ENCODE measurements around the gene FAM170B. TPM values are rescaled to one million over a fixed set of nuclear protein-coding genes. Genes with fewer than 3 reads are reported as not detected.
A peak's percentile ranks its signal among the peaks of the same experiment; 100 is the strongest.

Gene FAM170B
- total RNA-seq, 1 experiment from 2014 or later = not detected

DNA sequence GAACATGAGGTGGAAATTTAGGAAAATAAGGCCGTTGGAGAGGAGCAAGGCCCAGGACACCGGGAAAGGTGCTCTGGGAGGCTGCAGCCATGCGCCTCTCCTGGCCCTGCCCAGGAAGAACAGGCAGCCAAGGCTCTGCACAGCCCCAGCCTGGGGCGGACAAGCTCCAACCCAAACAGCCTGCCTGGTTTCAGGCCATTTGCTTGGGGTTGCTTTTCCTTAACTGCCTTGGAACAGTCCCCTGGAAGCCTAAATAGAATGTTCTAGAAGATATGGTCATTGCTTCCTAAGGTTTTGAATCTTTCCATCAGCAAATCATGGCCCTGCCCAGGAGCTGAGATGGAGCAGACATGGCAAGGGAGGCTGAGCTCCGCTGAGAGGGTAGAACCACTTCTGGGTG lies 29.5 kb downstream of the FAM170B start:
- intact Hi-C loops (cut with micrococcal nuclease; ENCODE audit: unreplicated experiment) = no loop called here
- Histone ChIP-seq H3K27ac (no peak overlapping the region), H3K27me3 (ENCODE audit: insufficient read depth, low read depth) (peaks cover 45% of the 10 kb centered on the region), H3K4me2 (no peak overlapping the region), H3K9me2 (ENCODE audit: insufficient read depth) (no peaks in the 10 kb centered on the region), H3K9me3 (ENCODE audit: insufficient read depth, low read depth) (no peaks in the 10 kb centered on the region), H4K20me1 (ENCODE audit: insufficient read depth) (no peaks in the 10 kb centered on the region), H3K4me3 (no peak overlapping the region), H3K79me2 (ENCODE audit: low read depth) (no peaks in the 10 kb centered on the region), H3K36me3 (ENCODE audit: low read depth) (no peaks in the 10 kb centered on the region), H3K4me1 (replicated peaks; ENCODE audit: insufficient read depth) (no peaks in the 10 kb centered on the region), H3F3A (ENCODE audit: insufficient read depth, low read depth) (no peaks in the 10 kb centered on the region), H2AFZ (no peak overlapping the region)
- POLR2A ChIA-PET (ENCODE audit: unreplicated experiment) = no interaction called here
- TF ChIP-seq, protein P1, sequence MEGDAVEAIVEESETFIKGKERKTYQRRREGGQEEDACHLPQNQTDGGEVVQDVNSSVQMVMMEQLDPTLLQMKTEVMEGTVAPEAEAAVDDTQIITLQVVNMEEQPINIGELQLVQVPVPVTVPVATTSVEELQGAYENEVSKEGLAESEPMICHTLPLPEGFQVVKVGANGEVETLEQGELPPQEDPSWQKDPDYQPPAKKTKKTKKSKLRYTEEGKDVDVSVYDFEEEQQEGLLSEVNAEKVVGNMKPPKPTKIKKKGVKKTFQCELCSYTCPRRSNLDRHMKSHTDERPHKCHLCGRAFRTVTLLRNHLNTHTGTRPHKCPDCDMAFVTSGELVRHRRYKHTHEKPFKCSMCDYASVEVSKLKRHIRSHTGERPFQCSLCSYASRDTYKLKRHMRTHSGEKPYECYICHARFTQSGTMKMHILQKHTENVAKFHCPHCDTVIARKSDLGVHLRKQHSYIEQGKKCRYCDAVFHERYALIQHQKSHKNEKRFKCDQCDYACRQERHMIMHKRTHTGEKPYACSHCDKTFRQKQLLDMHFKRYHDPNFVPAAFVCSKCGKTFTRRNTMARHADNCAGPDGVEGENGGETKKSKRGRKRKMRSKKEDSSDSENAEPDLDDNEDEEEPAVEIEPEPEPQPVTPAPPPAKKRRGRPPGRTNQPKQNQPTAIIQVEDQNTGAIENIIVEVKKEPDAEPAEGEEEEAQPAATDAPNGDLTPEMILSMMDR (conservative IDR thresholded peaks at IDR 0.05) = no peak
- no peak for TF ChIP-seq EZH2 (IDR thresholded peaks at IDR 0.05; ENCODE audit: low read depth)
- BruUV-seq (replicated peaks) = no TSS peak
- CTCF ChIA-PET = no interaction called here
- no peak for DNase-seq

DNA sequence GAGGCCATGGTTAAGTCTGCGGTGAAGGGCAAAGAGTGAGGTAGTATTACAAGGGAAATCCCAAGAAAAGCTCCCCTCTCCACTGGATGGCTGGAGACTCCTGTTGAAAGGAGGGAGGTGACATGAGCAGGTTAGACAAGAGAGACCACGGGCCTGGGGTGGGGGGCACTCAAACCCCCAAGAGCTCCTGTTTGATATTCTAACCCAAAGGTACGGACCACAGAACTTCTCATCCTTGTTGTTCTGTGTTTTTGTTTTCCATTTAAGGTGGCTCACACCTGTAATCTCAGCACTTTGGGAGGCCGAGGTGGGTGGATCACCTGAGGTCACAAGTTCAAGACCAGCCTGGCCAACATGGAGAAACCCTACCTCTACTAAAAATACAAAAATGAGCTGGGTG lies 30.1 kb downstream of the FAM170B start:
- ChIA-PET POLR2A (ENCODE audit: unreplicated experiment) (no interaction called here), CTCF (no interaction called here)
- no peaks in the 10 kb centered on the region for H4K20me1 ChIP-seq (ENCODE audit: insufficient read depth)
- DNase-seq = no peak
- TF ChIP-seq, protein P1 (conservative IDR thresholded peaks at IDR 0.05) = no peak
- TF ChIP-seq EZH2 (IDR thresholded peaks at IDR 0.05; ENCODE audit: low read depth) = no peak
- H3F3A ChIP-seq (ENCODE audit: insufficient read depth, low read depth) = no peaks in the 10 kb centered on the region
- no peak overlapping the region for H3K4me2 ChIP-seq
- no TSS peak for BruUV-seq (replicated peaks)
- no peaks in the 10 kb centered on the region for H3K4me1 ChIP-seq (replicated peaks; ENCODE audit: insufficient read depth)
- H3K4me3 ChIP-seq = no peak overlapping the region
- H3K79me2 ChIP-seq (ENCODE audit: low read depth) = no peaks in the 10 kb centered on the region
- intact Hi-C loops (cut with micrococcal nuclease; ENCODE audit: unreplicated experiment) = no loop called here
- H3K27me3 ChIP-seq (ENCODE audit: insufficient read depth, low read depth) = peaks cover 45% of the 10 kb centered on the region
- H3K36me3 ChIP-seq (ENCODE audit: low read depth) = no peaks in the 10 kb centered on the region
- H2AFZ ChIP-seq = no peak overlapping the region
- no peaks in the 10 kb centered on the region for H3K9me2 ChIP-seq (ENCODE audit: insufficient read depth)
- H3K27ac ChIP-seq = no peak overlapping the region
- no peaks in the 10 kb centered on the region for H3K9me3 ChIP-seq (ENCODE audit: insufficient read depth, low read depth)

DNA sequence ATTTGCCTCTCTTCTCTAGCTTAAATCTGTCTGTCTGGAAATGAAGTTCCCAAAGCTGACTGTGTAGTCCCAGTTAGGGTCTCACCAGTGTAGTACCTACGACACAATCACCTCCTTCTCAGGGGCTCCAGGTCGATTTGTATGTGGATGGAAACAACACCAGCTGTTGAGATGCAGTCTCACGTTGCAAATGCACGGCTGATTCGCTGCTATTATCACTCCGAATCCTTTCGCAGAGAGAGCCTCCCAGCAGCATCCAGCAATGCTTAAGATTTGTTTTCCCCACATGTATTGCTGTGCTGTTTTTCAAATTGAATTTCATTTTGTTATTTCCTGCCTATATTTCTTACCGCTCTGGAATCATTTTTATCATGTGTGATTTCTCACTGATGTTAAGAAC lies 34.8 kb downstream of the FAM170B start:
- H4K20me1 ChIP-seq (ENCODE audit: insufficient read depth) = no peaks in the 10 kb centered on the region
- POLR2A ChIA-PET (ENCODE audit: unreplicated experiment) = no interaction called here
- TF ChIP-seq EZH2 (IDR thresholded peaks at IDR 0.05; ENCODE audit: low read depth) = no peak
- TF ChIP-seq, protein P1 (conservative IDR thresholded peaks at IDR 0.05) = no peak
- no peaks in the 10 kb centered on the region for H3K36me3 ChIP-seq (ENCODE audit: low read depth)
- peak in 1 of 2 experiments; percentile 21 for DNase-seq
- H3K4me1 ChIP-seq (replicated peaks; ENCODE audit: insufficient read depth) = no peaks in the 10 kb centered on the region
- H3K9me3 ChIP-seq (ENCODE audit: insufficient read depth, low read depth) = no peaks in the 10 kb centered on the region
- CTCF ChIA-PET = no interaction called here
- no TSS peak for BruUV-seq (replicated peaks)
- H2AFZ ChIP-seq = no peak overlapping the region
- no peaks in the 10 kb centered on the region for H3F3A ChIP-seq (ENCODE audit: insufficient read depth, low read depth)
- no peak overlapping the region for H3K27ac ChIP-seq
- H3K27me3 ChIP-seq (ENCODE audit: insufficient read depth, low read depth) = peaks cover 64% of the 10 kb centered on the region
- no peak overlapping the region for H3K4me2 ChIP-seq
- no peaks in the 10 kb centered on the region for H3K9me2 ChIP-seq (ENCODE audit: insufficient read depth)
- no peak overlapping the region for H3K4me3 ChIP-seq
- H3K79me2 ChIP-seq (ENCODE audit: low read depth) = no peaks in the 10 kb centered on the region
- intact Hi-C loops (cut with micrococcal nuclease; ENCODE audit: unreplicated experiment) = no loop called here
